ENCODE results near the gene SH3GL3. TPM values are rescaled to one million over a fixed set of nuclear protein-coding genes. Genes with fewer than 3 reads are reported as not detected.

The SH3GL3 gene
- total RNA-seq, 4 donors from 2014 or later, result 0.84 to 1.1 (median 0.97) TPM; not detected in 1

GRCh38 chr15:83651541-83651940 is 204.4 kb downstream of the SH3GL3 start:
- intact Hi-C loops (cut with DNase I; ENCODE audit: low total_unique reads), result no loop called here
- TF ChIP-seq POLR2A (IDR thresholded peaks at IDR 0.05), result no peak
- TF ChIP-seq, protein P1, sequence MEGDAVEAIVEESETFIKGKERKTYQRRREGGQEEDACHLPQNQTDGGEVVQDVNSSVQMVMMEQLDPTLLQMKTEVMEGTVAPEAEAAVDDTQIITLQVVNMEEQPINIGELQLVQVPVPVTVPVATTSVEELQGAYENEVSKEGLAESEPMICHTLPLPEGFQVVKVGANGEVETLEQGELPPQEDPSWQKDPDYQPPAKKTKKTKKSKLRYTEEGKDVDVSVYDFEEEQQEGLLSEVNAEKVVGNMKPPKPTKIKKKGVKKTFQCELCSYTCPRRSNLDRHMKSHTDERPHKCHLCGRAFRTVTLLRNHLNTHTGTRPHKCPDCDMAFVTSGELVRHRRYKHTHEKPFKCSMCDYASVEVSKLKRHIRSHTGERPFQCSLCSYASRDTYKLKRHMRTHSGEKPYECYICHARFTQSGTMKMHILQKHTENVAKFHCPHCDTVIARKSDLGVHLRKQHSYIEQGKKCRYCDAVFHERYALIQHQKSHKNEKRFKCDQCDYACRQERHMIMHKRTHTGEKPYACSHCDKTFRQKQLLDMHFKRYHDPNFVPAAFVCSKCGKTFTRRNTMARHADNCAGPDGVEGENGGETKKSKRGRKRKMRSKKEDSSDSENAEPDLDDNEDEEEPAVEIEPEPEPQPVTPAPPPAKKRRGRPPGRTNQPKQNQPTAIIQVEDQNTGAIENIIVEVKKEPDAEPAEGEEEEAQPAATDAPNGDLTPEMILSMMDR (IDR thresholded peaks at IDR 0.05), result no peak
- WGBS, 2 donors, result 87 to 90% methylated on average over 6 of the region's 6 CpGs
- DNase-seq (ENCODE audit: low spot score in 2 of 2), result no peak
- no peak overlapping the region for H3K4me3 ChIP-seq (ENCODE audit: low read depth, poor library complexity, severe bottlenecking)

- no peak for DNase-seq (ENCODE audit: low spot score in 2 of 2)
- 64 to 67% methylated on average over 5 of the region's 5 CpGs for WGBS, 2 donors
- TF ChIP-seq, protein P1 (IDR thresholded peaks at IDR 0.05), result no peak
- no peak for TF ChIP-seq POLR2A (IDR thresholded peaks at IDR 0.05)
- intact Hi-C loops (cut with DNase I; ENCODE audit: low total_unique reads), result no loop called here
- H3K4me3 ChIP-seq (ENCODE audit: low read depth, poor library complexity, severe bottlenecking), result no peak overlapping the region
Observed at GRCh38 chr15:83652626-83653204, 205.6 kb downstream of the SH3GL3 start.

- WGBS, 2 donors, result 32 to 46% methylated on average over 9 of the region's 18 CpGs
- TF ChIP-seq, protein P1 (IDR thresholded peaks at IDR 0.05), result no peak
- TF ChIP-seq POLR2A (IDR thresholded peaks at IDR 0.05), result no peak
- H3K4me3 ChIP-seq (ENCODE audit: low read depth, poor library complexity, severe bottlenecking), result no peak overlapping the region
- intact Hi-C loops (cut with DNase I; ENCODE audit: low total_unique reads), result no loop called here
- no peak for DNase-seq (ENCODE audit: low spot score in 2 of 2)
Observed at GRCh38 chr15:83653288-83653638, 206.1 kb downstream of the SH3GL3 start.

- H3K4me3 ChIP-seq (ENCODE audit: low read depth, poor library complexity, severe bottlenecking), result peak within 1 kb of the TSS; percentile 21
- TF ChIP-seq, protein P1 (IDR thresholded peaks at IDR 0.05), result no peak
- no peak for TF ChIP-seq POLR2A (IDR thresholded peaks at IDR 0.05)
- peak in 1 of 2 donors; percentile 90 for DNase-seq (ENCODE audit: low spot score in 2 of 2)
- intact Hi-C loops (cut with DNase I; ENCODE audit: low total_unique reads), result no loop called here
- WGBS, 2 donors, result 0 to 1% methylated on average over 18 to 45 of the region's 105 CpGs
Observed at GRCh38 chr15:83653639-83654378, 206.7 kb downstream of the SH3GL3 start, which contains the start of gene ADAMTSL3. TSS of gene ADAMTSL3 (plus strand) at chr15:83654123. CDS start at chr15:83655762, 1,639 bp downstream.

- 6 to 10% methylated on average over 44 to 57 of the region's 67 CpGs for WGBS, 2 donors
- intact Hi-C loops (cut with DNase I; ENCODE audit: low total_unique reads), result no loop called here
- DNase-seq (ENCODE audit: low spot score in 2 of 2), result no peak
Observed at GRCh38 chr15:83654379-83655236, 207.5 kb downstream of the SH3GL3 start.

More at GRCh38 chr15:83654379-83655236, 207.5 kb downstream of the SH3GL3 start:
- H3K4me3 ChIP-seq (ENCODE audit: low read depth, poor library complexity, severe bottlenecking), result peak overlapping the region; percentile 21
- TF ChIP-seq, protein P1 (IDR thresholded peaks at IDR 0.05), result no peak
- no peak for TF ChIP-seq POLR2A (IDR thresholded peaks at IDR 0.05)

All from lower leg skin (tissue), 4 donors.